Hepatocyte (in vitro differentiated cells): ENCODE data around the gene MESD. TPM values are rescaled to one million over a fixed set of nuclear protein-coding genes. Genes with fewer than 3 reads are reported as not detected.

Experiments
- DNase-seq: peaks from one replicate; pipeline ENCODE4 v3.0.0-alpha.2; 2016; ENCODE audit warnings: low spot score
- H2AFZ ChIP-seq: fragments of 200-600 bp; sonication (generic); 2 replicates; pipeline ENCODE4 v1.6.0; 2016; ENCODE audit warnings: antibody characterized with exemption, mild to moderate bottlenecking
- H3K27ac ChIP-seq: fragments of 200-600 bp; sonication (generic); 2 replicates; pipeline ENCODE4 v1.5.1; 2016; ENCODE audit warnings: mild to moderate bottlenecking
- H3K27me3 ChIP-seq: fragments of 200-600 bp; sonication (generic); 2 replicates; pipeline ENCODE4 v1.6.1; 2016
- H3K36me3 ChIP-seq: fragments of 200-600 bp; sonication (generic); replicated peaks from 2 replicates; pipeline ENCODE4 v1.5.1; 2016; ENCODE audit warnings: low read depth; ENCODE audit not compliant: insufficient read depth
- H3K4me1 ChIP-seq: fragments of 200-600 bp; sonication (generic); 2 replicates; pipeline ENCODE4 v1.5.1; 2016; ENCODE audit warnings: mild to moderate bottlenecking, moderate library complexity; ENCODE audit not compliant: insufficient read depth
- H3K4me2 ChIP-seq: fragments of 200-600 bp; sonication (generic); 2 replicates; pipeline ENCODE4 v1.6.0; 2016
- H3K4me3 ChIP-seq: fragments of 200-600 bp; sonication (generic); 2 replicates; pipeline ENCODE4 v1.5.1; 2016; ENCODE audit warnings: mild to moderate bottlenecking
- H3K79me2 ChIP-seq: fragments of 200-600 bp; sonication (generic); 2 replicates; pipeline ENCODE4 v1.6.0; 2017; ENCODE audit warnings: mild to moderate bottlenecking
- H3K9me2 ChIP-seq: fragments of 200-600 bp; sonication (generic); replicated peaks from 2 replicates; pipeline ENCODE4 v1.6.0; 2017; ENCODE audit warnings: mild to moderate bottlenecking; ENCODE audit not compliant: insufficient read depth
- H3K9me3 ChIP-seq: fragments of 200-600 bp; sonication (generic); 2 replicates; pipeline ENCODE4 v1.5.1; 2016; ENCODE audit warnings: low read depth, mild to moderate bottlenecking
- H4K20me1 ChIP-seq: fragments of 200-600 bp; sonication (generic); 2 replicates; pipeline ENCODE4 v1.6.0; 2016; ENCODE audit warnings: mild to moderate bottlenecking; ENCODE audit not compliant: insufficient read depth, poor library complexity, severe bottlenecking
- EZH2 ChIP-seq: fragments of 200-600 bp; sonication (generic); IDR thresholded peaks from 2 replicates; pipeline ENCODE4 v1.6.1; 2016; ENCODE audit warnings: antibody characterized with exemption, mild to moderate bottlenecking, borderline replicate concordance
- EZH2phosphoT487 ChIP-seq: fragments of 200-600 bp; sonication (generic); IDR thresholded peaks from one replicate; pipeline ENCODE4 v1.6.1; 2018; ENCODE audit warnings: antibody characterized with exemption, mild to moderate bottlenecking, low read depth, moderate library complexity; ENCODE audit not compliant: unreplicated experiment, severe bottlenecking
- WGBS: methylation state at CpG from one replicate; pipeline ENCODE4 v1.1.6; 2016; ENCODE audit warnings: low lambda C conversion rate; ENCODE audit errors: missing lambda C conversion rate; 5-methylcytosine and 5-hydroxymethylcytosine counted together
- polyA plus RNA-seq: library from polyadenylated mRNA; unstranded; fragments of >200 nt; fragmentation: Nextera tagmentation; extraction: Ambion mirVana; gene quantifications from 2 replicates; pipeline ENCODE4 v1.2.1, GENCODE V29; 2016
- total RNA-seq: library from RNA; depleted of rRNA; stranded (reverse); fragments of >200 nt; gene quantifications from 2 replicates; pipeline ENCODE4 v1.2.3, GENCODE V29; 2014
- TF ChIP-seq, protein P1 (sequence below): fragments of 200-600 bp; sonication (generic); IDR thresholded peaks from 2 replicates; pipeline ENCODE4 v1.5.1; 2016; ENCODE audit warnings: antibody characterized with exemption, mild to moderate bottlenecking; ENCODE audit not compliant: poor library complexity

Gene MESD
- total and polyA plus RNA-seq, 2 experiments from 2014 or later = 27.1 to 52.2 TPM

DNA sequence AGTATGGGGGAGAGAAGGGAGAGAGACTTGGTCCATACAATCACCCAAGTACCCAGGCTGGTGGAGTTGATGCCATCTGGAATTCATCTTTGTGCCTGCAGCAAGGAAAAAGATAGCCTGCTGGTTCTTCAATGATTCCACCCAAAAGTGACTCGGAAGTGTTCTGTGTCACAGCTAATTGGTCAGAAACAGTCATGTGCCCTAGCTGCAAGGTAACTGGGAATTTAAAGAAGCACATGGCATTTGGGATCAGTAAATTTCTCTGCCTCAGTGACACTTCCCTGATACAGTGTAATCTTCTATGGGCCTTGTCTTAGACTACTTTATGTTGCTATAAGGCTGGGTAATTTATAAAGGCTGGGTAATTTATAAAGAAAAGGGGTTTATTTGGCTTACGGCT lies 28.6 kb upstream of the MESD start:
- no peaks in the 10 kb centered on the region for H3K27me3 ChIP-seq
- 87% methylated on average over 2 of the region's 2 CpGs for WGBS
- no peaks in the 10 kb centered on the region for H3K79me2 ChIP-seq
- H3K4me2 ChIP-seq = no peak overlapping the region
- H2AFZ ChIP-seq = no peak overlapping the region
- H3K9me2 ChIP-seq = no peaks in the 10 kb centered on the region
- no peaks in the 10 kb centered on the region for H4K20me1 ChIP-seq
- no peak overlapping the region for H3K27ac ChIP-seq
- TF ChIP-seq EZH2 (no peak), EZH2phosphoT487 (no peak)
- TF ChIP-seq, protein P1, sequence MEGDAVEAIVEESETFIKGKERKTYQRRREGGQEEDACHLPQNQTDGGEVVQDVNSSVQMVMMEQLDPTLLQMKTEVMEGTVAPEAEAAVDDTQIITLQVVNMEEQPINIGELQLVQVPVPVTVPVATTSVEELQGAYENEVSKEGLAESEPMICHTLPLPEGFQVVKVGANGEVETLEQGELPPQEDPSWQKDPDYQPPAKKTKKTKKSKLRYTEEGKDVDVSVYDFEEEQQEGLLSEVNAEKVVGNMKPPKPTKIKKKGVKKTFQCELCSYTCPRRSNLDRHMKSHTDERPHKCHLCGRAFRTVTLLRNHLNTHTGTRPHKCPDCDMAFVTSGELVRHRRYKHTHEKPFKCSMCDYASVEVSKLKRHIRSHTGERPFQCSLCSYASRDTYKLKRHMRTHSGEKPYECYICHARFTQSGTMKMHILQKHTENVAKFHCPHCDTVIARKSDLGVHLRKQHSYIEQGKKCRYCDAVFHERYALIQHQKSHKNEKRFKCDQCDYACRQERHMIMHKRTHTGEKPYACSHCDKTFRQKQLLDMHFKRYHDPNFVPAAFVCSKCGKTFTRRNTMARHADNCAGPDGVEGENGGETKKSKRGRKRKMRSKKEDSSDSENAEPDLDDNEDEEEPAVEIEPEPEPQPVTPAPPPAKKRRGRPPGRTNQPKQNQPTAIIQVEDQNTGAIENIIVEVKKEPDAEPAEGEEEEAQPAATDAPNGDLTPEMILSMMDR = no peak
- no peaks in the 10 kb centered on the region for H3K9me3 ChIP-seq
- H3K4me3 ChIP-seq = no peak overlapping the region
- no peaks in the 10 kb centered on the region for H3K4me1 ChIP-seq
- H3K36me3 ChIP-seq = no peaks in the 10 kb centered on the region
- no peak for DNase-seq

DNA sequence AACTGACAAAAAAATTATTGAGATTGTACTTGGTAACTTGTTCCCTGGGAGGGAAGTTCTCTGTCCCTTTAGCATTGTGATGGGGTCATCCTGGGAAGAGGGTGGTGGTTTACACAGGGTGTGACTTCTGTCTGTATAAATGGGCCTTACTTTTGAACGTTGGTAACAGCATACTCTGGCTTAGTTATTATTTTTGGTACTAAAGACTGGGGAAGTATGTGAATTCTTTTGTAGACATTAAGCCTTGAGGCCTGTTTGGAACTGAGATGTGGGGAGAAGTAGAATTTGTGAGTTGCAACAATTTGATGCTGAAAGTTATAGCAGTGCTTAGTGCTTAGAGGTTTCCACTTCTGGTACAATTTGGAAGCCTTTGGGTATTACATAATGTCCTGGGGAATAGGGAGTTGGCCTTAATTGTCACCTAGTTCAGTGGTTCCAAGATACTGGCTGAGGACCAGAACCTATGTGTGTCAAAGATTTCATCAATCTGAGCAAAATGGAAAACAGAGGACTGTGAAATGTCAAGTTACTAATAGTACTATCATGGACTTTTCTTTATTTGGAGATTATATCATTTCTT lies 27.0 kb upstream of the MESD start:
- 74% methylated on average over 1 of the region's 1 CpG for WGBS
- H3K36me3 ChIP-seq = no peaks in the 10 kb centered on the region
- H3K79me2 ChIP-seq = peaks cover under 1% of the 10 kb centered on the region
- no peak overlapping the region for H3K4me3 ChIP-seq
- H3K27me3 ChIP-seq = no peaks in the 10 kb centered on the region
- DNase-seq = no peak
- H3K9me3 ChIP-seq = no peaks in the 10 kb centered on the region
- no peak overlapping the region for H3K4me2 ChIP-seq
- no peaks in the 10 kb centered on the region for H3K9me2 ChIP-seq
- no peaks in the 10 kb centered on the region for H4K20me1 ChIP-seq
- no peak overlapping the region for H3K27ac ChIP-seq
- TF ChIP-seq EZH2 (no peak), EZH2phosphoT487 (no peak)
- TF ChIP-seq, protein P1 = no peak
- no peaks in the 10 kb centered on the region for H3K4me1 ChIP-seq
- no peak overlapping the region for H2AFZ ChIP-seq

DNA sequence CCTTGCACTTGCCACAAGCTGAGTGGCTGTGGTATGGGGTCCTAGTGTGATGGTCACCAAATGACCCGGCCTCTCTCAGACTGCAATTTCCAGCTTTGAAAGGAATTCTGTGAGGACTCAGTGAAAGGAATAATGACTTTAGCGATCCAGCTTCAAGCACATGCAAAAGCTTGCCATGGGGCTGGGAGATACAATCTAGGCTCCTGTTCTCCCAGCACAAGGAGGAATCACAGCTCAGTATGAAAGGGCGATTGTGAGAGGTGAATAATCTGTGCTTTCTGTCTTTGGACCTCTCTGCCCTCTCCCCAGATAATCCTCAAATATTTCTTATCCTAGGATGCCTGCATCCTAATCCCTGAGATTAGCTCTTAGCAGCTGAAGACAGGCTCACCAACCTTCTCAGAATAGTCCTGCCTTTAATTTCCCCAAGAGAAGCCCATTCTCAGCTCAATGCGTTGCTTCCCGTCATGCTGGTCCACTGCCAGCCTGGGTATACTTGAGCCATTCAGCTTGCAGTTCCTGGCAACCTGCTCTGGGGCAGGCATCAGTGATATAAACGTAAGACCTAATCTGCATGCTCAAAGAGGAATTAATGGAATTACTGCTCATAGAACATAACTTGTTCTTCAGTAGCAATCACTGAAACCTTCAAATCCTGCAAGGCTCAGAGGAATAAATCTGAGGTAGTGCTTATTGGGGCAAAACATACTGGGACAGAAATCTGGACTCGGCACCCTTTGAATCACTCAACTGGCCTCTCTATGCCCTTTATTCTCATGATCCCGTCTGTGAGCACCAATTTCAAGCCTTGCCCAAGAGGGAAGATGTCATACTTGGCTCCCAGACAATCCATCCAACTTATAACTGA lies 26.2 kb upstream of the MESD start:
- no peak overlapping the region for H3K4me2 ChIP-seq
- no peaks in the 10 kb centered on the region for H3K4me1 ChIP-seq
- no peak for DNase-seq
- H3K79me2 ChIP-seq = peaks cover 3% of the 10 kb centered on the region
- TF ChIP-seq EZH2phosphoT487 = no peak
- TF ChIP-seq, protein P1 = no peak
- TF ChIP-seq EZH2 = no peak
- no peaks in the 10 kb centered on the region for H3K9me2 ChIP-seq
- H3K27me3 ChIP-seq = no peaks in the 10 kb centered on the region
- no peak overlapping the region for H3K27ac ChIP-seq
- 75% methylated on average over 8 of the region's 8 CpGs for WGBS
- H2AFZ ChIP-seq = no peak overlapping the region
- H3K4me3 ChIP-seq = no peak overlapping the region
- no peaks in the 10 kb centered on the region for H4K20me1 ChIP-seq
- H3K36me3 ChIP-seq = no peaks in the 10 kb centered on the region
- H3K9me3 ChIP-seq = no peaks in the 10 kb centered on the region
